Endothelial cell of umbilical vein (primary cell): ENCODE measurements around the gene SLC4A1AP. TPM values are rescaled to one million over a fixed set of nuclear protein-coding genes. Genes with fewer than 3 reads are reported as not detected.

ENCODE experiments used
- BruUV-seq: library from RNA; stranded (reverse); fragments of 400-500 nt; replicated peaks from 2 replicates; lab custom pipeline; 2021; lab: Mats Ljungman, UMichigan
- CTCF ChIA-PET: fragments of 300-600, 350-600 bp; sonication (Branson Sonifier 250); formaldehyde crosslinking; loops from one replicate; lab custom pipeline; 2021; ENCODE audit warnings: antibody characterized with exemption, inconsistent platforms; lab: Charles Lee
- POLR2A ChIA-PET: fragments of 300-600, 350-600 bp; sonication (Branson Sonifier 250); formaldehyde crosslinking; loops from one replicate; lab custom pipeline; 2021; ENCODE audit warnings: antibody characterized with exemption, inconsistent platforms; lab: Charles Lee
- DNase-seq: peaks from one replicate; pipeline ENCODE4 v3.0.0-alpha.2; 2011; ENCODE audit warnings: low read depth, low spot score
- FAIRE-seq: peaks from 2 replicates; lab custom pipeline; 2011; peaks lifted over from hg19 to GRCh38; lab: Jason Lieb, UNC
- H2AFZ ChIP-seq: 2 replicates; pipeline ENCODE4 v1.6.0; 2012; ENCODE audit warnings: low read depth, low read length, control low read depth, inconsistent platforms
- H3K27ac ChIP-seq: 2 replicates; pipeline ENCODE4 v1.5.1; 2011; ENCODE audit warnings: low read depth, mild to moderate bottlenecking, control low read depth, low read length, moderate library complexity; ENCODE audit not compliant: insufficient read depth
- H3K27me3 ChIP-seq, 2 experiments: 2 replicates each; pipeline versions ENCODE4 v1.6.0 to v1.6.1; 2011; ENCODE audit warnings: low read length in 2 of 2, mixed read lengths in 1 of 2; ENCODE audit not compliant: control insufficient read depth in 2 of 2, insufficient read depth in 2 of 2
- H3K36me3 ChIP-seq, 2 experiments: 2 replicates in 1 of 2; 3 replicates in 1 of 2; pipeline ENCODE4 v1.5.1; 2011; ENCODE audit warnings: low read length in 2 of 2, mild to moderate bottlenecking in 1 of 2, moderate library complexity in 1 of 2; ENCODE audit not compliant: control insufficient read depth in 2 of 2, insufficient read depth in 2 of 2; ENCODE audit errors: extremely low read depth in 1 of 2
- H3K4me1 ChIP-seq: 3 replicates; pipeline ENCODE4 v1.5.1; 2011; ENCODE audit warnings: mild to moderate bottlenecking, low read length; ENCODE audit not compliant: control insufficient read depth, insufficient read depth; ENCODE audit errors: extremely low read depth
- H3K4me2 ChIP-seq: 2 replicates; pipeline ENCODE4 v1.6.1; 2011; ENCODE audit warnings: low read length, control low read depth, mixed read lengths; ENCODE audit not compliant: insufficient read depth
- H3K4me3 ChIP-seq, 3 experiments: fragments of 200-600 bp in 1 of 3; sonication (generic), shearing (Covaris generic) in 1 of 3; replicated peaks in 1 of 3; 2 replicates each; pipeline ENCODE4 v1.5.1; 2011 to 2016; ENCODE audit warnings: control low read depth in 3 of 3, low read length in 3 of 3, mild to moderate bottlenecking in 2 of 3, inconsistent platforms in 1 of 3, low read depth in 1 of 3, moderate library complexity in 1 of 3; ENCODE audit not compliant: insufficient read depth in 1 of 3
- H3K79me2 ChIP-seq: 2 replicates; pipeline ENCODE4 v1.6.0; 2012; ENCODE audit warnings: low read length, inconsistent platforms; ENCODE audit not compliant: control insufficient read depth, insufficient read depth
- H3K9ac ChIP-seq: replicated peaks from 2 replicates; pipeline ENCODE3; 2011; ENCODE audit warnings: low read length, control low read depth; ENCODE audit not compliant: insufficient read depth; ENCODE audit errors: extremely low read depth
- H3K9me1 ChIP-seq: replicated peaks from 3 replicates; pipeline ENCODE4 v1.6.0; 2011; ENCODE audit warnings: mild to moderate bottlenecking, low read length; ENCODE audit not compliant: control insufficient read depth, insufficient read depth; ENCODE audit errors: extremely low read depth
- H3K9me3 ChIP-seq: replicated peaks from 2 replicates; pipeline ENCODE4 v1.5.1; 2012; ENCODE audit warnings: low read length, inconsistent platforms; ENCODE audit not compliant: control insufficient read depth, insufficient read depth
- H4K20me1 ChIP-seq: replicated peaks from 2 replicates; pipeline ENCODE3; 2011; ENCODE audit warnings: mild to moderate bottlenecking, low read length; ENCODE audit not compliant: control insufficient read depth, insufficient read depth; ENCODE audit errors: extremely low read depth
- EZH2 ChIP-seq: IDR thresholded peaks from 2 replicates; pipeline ENCODE4 v1.6.1; 2012; ENCODE audit warnings: borderline replicate concordance, low read depth, mild to moderate bottlenecking, moderate library complexity, low read length, inconsistent platforms; ENCODE audit not compliant: severe bottlenecking
- FOS ChIP-seq: IDR thresholded peaks from 2 replicates; pipeline ENCODE4 v1.6.1; 2011; ENCODE audit warnings: mild to moderate bottlenecking, low read length, moderate library complexity, borderline replicate concordance; ENCODE audit not compliant: insufficient read depth
- GATA2 ChIP-seq: IDR thresholded peaks from 2 replicates; pipeline ENCODE4 v1.7.0; 2011; ENCODE audit warnings: low read depth, mild to moderate bottlenecking, moderate library complexity, mixed read lengths, low read length; ENCODE audit not compliant: insufficient read length, insufficient read depth
- JUN ChIP-seq: IDR thresholded peaks from 2 replicates; pipeline ENCODE4 v1.6.1; 2011; ENCODE audit warnings: borderline replicate concordance, low read depth; ENCODE audit not compliant: insufficient read length, insufficient read depth
- MYC ChIP-seq: IDR thresholded peaks from one replicate; pipeline ENCODE4 v1.6.1; 2011; ENCODE audit warnings: mild to moderate bottlenecking, low read depth, low read length
- POLR2A ChIP-seq: IDR thresholded peaks from 2 replicates; pipeline ENCODE4 v1.6.1; 2012; ENCODE audit warnings: low read depth, mild to moderate bottlenecking, control low read depth, low read length
- POLR2AphosphoS5 ChIP-seq: IDR thresholded peaks from 2 replicates; pipeline ENCODE4 v1.6.1; 2012; ENCODE audit warnings: low read depth, mild to moderate bottlenecking, control low read depth, low read length, moderate library complexity; ENCODE audit not compliant: insufficient read depth
- dilution Hi-C: fragments of 300-500 bp; cut with MboI; formaldehyde crosslinking; loops from one replicate; pipeline ENCODE4 v1.15.0; 2019; ENCODE audit warnings: low sequenced_read_pairs; ENCODE audit not compliant: extremely low pct_ligation_motif_present
- intact Hi-C: fragments of 100-400 bp; cut with micrococcal nuclease; formaldehyde crosslinking; loops from one replicate; pipeline ENCODE4 v1.10.0; 2022
- polyA plus RNA-seq, 4 experiments: library from polyadenylated mRNA; depleted of rRNA in 3 of 4; stranded (reverse) in 3 of 4; unstranded in 1 of 4; fragments of >200 nt; gene quantifications; 2 replicates each; pipeline versions ENCODE4 v1.2.1 to v1.2.3, GENCODE V29; 2011 to 2012; ENCODE audit warnings: missing spikeins in 1 of 4
- total RNA-seq: library from RNA; stranded (reverse); gene quantifications from 2 replicates; pipeline ENCODE4 v1.2.3, GENCODE V29; 2021
- TF ChIP-seq, protein P1 (sequence below), 2 donors: IDR thresholded peaks; 1 replicate in 1 of 2; 2 replicates in 1 of 2; pipeline ENCODE4 v1.5.1; 2011; ENCODE audit warnings: low read length in 2 of 2, mild to moderate bottlenecking in 2 of 2, moderate library complexity in 2 of 2, control low read depth in 1 of 2, inconsistent platforms in 1 of 2, low read depth in 1 of 2; ENCODE audit not compliant: insufficient read depth in 1 of 2; ENCODE audit errors: extremely low read depth in 1 of 2
- TF ChIP-seq, protein P2 (sequence below): IDR thresholded peaks from 2 replicates; pipeline ENCODE4 v1.6.1; 2011; ENCODE audit not compliant: insufficient read depth, insufficient read length

SLC4A1AP gene
- total and polyA plus RNA-seq, 2 donors (not counting 3 experiments of a cell fraction or from before 2014, with no cell fraction given): 9.5 to 28.4 TPM

DNA sequence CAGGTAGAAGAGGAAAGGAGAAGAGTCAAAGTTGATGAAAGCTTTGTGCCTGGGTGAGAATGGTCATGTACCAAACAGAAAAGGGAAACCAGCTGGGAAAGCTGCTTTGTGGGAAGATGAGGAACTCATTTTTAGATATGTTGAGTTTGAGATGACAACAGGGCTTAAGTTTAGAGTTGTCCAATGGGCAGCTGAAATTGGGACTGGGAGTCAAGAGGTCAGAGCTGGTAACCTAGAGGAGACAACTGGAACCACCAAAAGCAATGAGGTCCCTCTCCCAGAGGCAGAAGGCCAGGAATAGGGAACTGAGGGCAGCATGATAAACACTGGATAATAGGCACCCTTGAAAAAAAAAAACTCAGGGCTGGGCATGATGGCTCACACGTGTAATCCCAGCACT lies 48.8 kb downstream of the SLC4A1AP start:
- peak; percentile 47 for FAIRE-seq
- CTCF ChIA-PET: interaction anchor here (0.6 to 3.8 kb wide), 3 partner anchors 9 to 715 kb away, joined by 3 to 25 read pairs (median 11); no protein-coding TSS in a partner anchor
- no peak overlapping the region for H2AFZ ChIP-seq

DNA sequence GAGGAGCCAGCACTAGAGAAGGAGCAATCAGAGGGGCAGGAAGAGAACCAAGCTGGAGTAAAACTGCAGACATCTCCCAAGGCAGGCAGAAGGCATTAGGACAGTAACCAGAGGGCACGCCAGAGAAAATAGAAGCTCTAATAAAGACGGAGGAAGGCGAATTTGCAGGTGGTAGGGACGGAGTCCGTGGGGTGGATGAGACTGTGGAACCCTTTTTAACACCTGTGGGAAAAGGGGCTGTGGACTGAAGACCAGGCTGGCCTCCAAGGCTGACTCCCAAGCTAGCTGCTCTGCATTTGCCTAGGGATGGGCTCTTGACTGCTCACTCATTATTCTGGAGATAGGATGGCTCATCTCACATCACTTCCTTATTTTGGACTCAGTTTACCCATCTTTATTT lies 49.5 kb downstream of the SLC4A1AP start:
- FAIRE-seq (no peak), DNase-seq (no peak)
- no peaks in the 10 kb centered on the region for H3K79me2 ChIP-seq
- ChIA-PET CTCF (interaction anchor here (0.6 to 3.8 kb wide), 5 partner anchors 9 to 806 kb away, joined by 3 to 25 read pairs (median 3); no protein-coding TSS in a partner anchor), POLR2A (no interaction called here)
- H3K4me2 ChIP-seq: no peak overlapping the region
- no peaks in the 10 kb centered on the region for H3K9me3 ChIP-seq
- no TSS peak for BruUV-seq
- H3K4me1 ChIP-seq: peaks cover 5% of the 10 kb centered on the region
- dilution Hi-C loops (no loop called here), intact Hi-C loops (no loop called here)
- no peak overlapping the region for H3K27ac ChIP-seq
- H3K27me3 ChIP-seq: no peaks in the 10 kb centered on the region
- H3K9ac ChIP-seq: no peak overlapping the region
- TF ChIP-seq POLR2A (no peak), FOS (no peak), GATA2 (no peak), MYC (no peak), POLR2AphosphoS5 (no peak), JUN (no peak), EZH2 (no peak)
- TF ChIP-seq, protein P1, sequence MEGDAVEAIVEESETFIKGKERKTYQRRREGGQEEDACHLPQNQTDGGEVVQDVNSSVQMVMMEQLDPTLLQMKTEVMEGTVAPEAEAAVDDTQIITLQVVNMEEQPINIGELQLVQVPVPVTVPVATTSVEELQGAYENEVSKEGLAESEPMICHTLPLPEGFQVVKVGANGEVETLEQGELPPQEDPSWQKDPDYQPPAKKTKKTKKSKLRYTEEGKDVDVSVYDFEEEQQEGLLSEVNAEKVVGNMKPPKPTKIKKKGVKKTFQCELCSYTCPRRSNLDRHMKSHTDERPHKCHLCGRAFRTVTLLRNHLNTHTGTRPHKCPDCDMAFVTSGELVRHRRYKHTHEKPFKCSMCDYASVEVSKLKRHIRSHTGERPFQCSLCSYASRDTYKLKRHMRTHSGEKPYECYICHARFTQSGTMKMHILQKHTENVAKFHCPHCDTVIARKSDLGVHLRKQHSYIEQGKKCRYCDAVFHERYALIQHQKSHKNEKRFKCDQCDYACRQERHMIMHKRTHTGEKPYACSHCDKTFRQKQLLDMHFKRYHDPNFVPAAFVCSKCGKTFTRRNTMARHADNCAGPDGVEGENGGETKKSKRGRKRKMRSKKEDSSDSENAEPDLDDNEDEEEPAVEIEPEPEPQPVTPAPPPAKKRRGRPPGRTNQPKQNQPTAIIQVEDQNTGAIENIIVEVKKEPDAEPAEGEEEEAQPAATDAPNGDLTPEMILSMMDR (IDR thresholded peaks at IDR 0.05; ENCODE audit: extremely low read depth in 1 of 2, insufficient read depth in 1 of 2, low read depth in 1 of 2, low read length in 2 of 2): no peak
- TF ChIP-seq, protein P2, sequence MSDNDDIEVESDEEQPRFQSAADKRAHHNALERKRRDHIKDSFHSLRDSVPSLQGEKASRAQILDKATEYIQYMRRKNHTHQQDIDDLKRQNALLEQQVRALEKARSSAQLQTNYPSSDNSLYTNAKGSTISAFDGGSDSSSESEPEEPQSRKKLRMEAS: no peak
- H3K36me3 ChIP-seq: no peaks in the 10 kb centered on the region
- no peaks in the 10 kb centered on the region for H3K9me1 ChIP-seq
- no peaks in the 10 kb centered on the region for H4K20me1 ChIP-seq
- H3K4me3 ChIP-seq: no peak overlapping the region
- H2AFZ ChIP-seq: no peak overlapping the region

More for the DNA sequence above, 48.8 kb downstream of the SLC4A1AP start:
- Histone ChIP-seq H3K9ac (no peak overlapping the region), H3K4me2 (no peak overlapping the region), H3K36me3 (no peaks in the 10 kb centered on the region), H3K9me1 (no peaks in the 10 kb centered on the region), H3K27ac (no peak overlapping the region), H3K79me2 (no peaks in the 10 kb centered on the region), H4K20me1 (no peaks in the 10 kb centered on the region), H3K4me1 (peaks cover 5% of the 10 kb centered on the region), H3K27me3 (no peaks in the 10 kb centered on the region), H3K9me3 (no peaks in the 10 kb centered on the region), H3K4me3 (no peak overlapping the region)
- no peak for DNase-seq
- TF ChIP-seq GATA2 (no peak), POLR2AphosphoS5 (no peak), EZH2 (no peak), POLR2A (no peak), FOS (no peak)
- TF ChIP-seq, protein P2: no peak
- intact Hi-C loops (no loop called here), dilution Hi-C loops (no loop called here)
- BruUV-seq: no TSS peak
- POLR2A ChIA-PET: no interaction called here
